Heart right ventricle (tissue), 16 donors: ENCODE measurements around the gene OTULINL. TPM values are rescaled to one million over a fixed set of nuclear protein-coding genes. Genes with fewer than 3 reads are reported as not detected.

Experiments used
- ATAC-seq, 8 donors: fragments of 200-7000 bp; cut with Tn5 transposase; one replicate each; pipeline ENCODE4 v1.9.1; 2020; ENCODE audit warnings: mild to moderate bottlenecking in 8 of 8, moderate library complexity in 8 of 8, moderate number of reproducible peaks in 1 of 8
- DNase-seq, 2 donors: peaks; one replicate each; pipeline ENCODE4 v3.0.0-alpha.2; 2020
- H3K27ac ChIP-seq, 10 donors: fragments of 200-600 bp; sonication (generic) in 2 of 10; one replicate each; pipeline versions ENCODE4 v1.5.0 to v1.8.0; 2020 to 2022; ENCODE audit warnings: mild to moderate bottlenecking in 3 of 10
- H3K27me3 ChIP-seq, 7 donors: fragments of 200-600 bp; one replicate each; pipeline ENCODE4 v1.8.0; 2021 to 2022; ENCODE audit warnings: mild to moderate bottlenecking in 2 of 7
- H3K36me3 ChIP-seq, 9 donors: fragments of 200-600 bp; sonication (generic) in 1 of 9; one replicate each; pipeline versions ENCODE4 v1.5.0 to v1.8.0; 2020 to 2022; ENCODE audit warnings: mild to moderate bottlenecking in 2 of 9
- H3K4me1 ChIP-seq, 9 donors: fragments of 200-600 bp; sonication (generic) in 1 of 9; one replicate each; pipeline versions ENCODE4 v1.5.0 to v1.8.0; 2020 to 2022; ENCODE audit warnings: mild to moderate bottlenecking in 4 of 9
- H3K4me3 ChIP-seq, 10 donors: fragments of 200-600 bp; sonication (generic) in 2 of 10; one replicate each; pipeline versions ENCODE4 v1.5.0 to v1.8.0; 2020 to 2022; ENCODE audit warnings: mild to moderate bottlenecking in 7 of 10, moderate library complexity in 2 of 10
- H3K9me3 ChIP-seq, 11 donors: fragments of 200-600 bp in 10 of 11; sonication (generic) in 2 of 11; one replicate each; pipeline versions ENCODE4 v1.5.0 to v1.8.0; 2013 to 2022; ENCODE audit warnings: mild to moderate bottlenecking in 2 of 11, control low read depth in 1 of 11, moderate library complexity in 1 of 11
- CTCF ChIP-seq, 9 donors: fragments of 200-600 bp; sonication (generic) in 2 of 9; IDR thresholded peaks; one replicate each; pipeline versions ENCODE4 v1.5.0 to v1.8.0; 2021 to 2022; ENCODE audit warnings: antibody characterized with exemption in 9 of 9, mild to moderate bottlenecking in 5 of 9, moderate library complexity in 1 of 9
- WGBS, 2 donors: extraction: QIAGEN DNeasy Blood & Tissue Kit; methylation state at CpG; one replicate each; pipeline ENCODE4 v1.1.7; 2013; ENCODE audit warnings: inconsistent platforms in 1 of 2; 5-methylcytosine and 5-hydroxymethylcytosine counted together
- intact Hi-C, 10 donors: fragments of 100-400 bp; cut with DNase I; formaldehyde crosslinking; loops; one replicate each; pipeline versions ENCODE4 v1.11.1 to v1.14.2; 2022
- polyA plus RNA-seq, 2 donors: library from polyadenylated mRNA; stranded (reverse); fragments of 200-250 nt; gene quantifications; one replicate each; pipeline ENCODE4 v1.2.3, GENCODE V29; 2013
- total RNA-seq, 10 donors: library from RNA; stranded (reverse); fragmentation: NEBNext Ultra II Directional in 3 of 10; extraction: Animal tissue kit (Norgen Biotek cat#: 25700) in 3 of 10; gene quantifications; one replicate each; pipeline versions ENCODE4 v1.2.1 to v1.2.4, GENCODE V29; 2021 to 2023
- donor health status: Arrhythmogenic right ventricular cardiomyopathy.
- donor health status: ischemic (EF 13 %, LVEDD 7.1; RV severe dilation, severe dysfunction).
- donor health status: healthy with polysubstance abuse.
- donor health status: DM: no; HTN: yes; CAD: no.
- donor health status: DM: no; HTN: no; CAD: no.
- donor health status: ischemic (EF 25% LVEDD 6.9; RV normal size, moderate dysfunction).
- donor health status: ischemic (EF 25% LVEDD 5.7; RV mildly dilated, moderate dysfunction).
- donor health status: healthy.
- donor health status: DM: yes; HTN: yes; CAD: no.
- donor health status: Ischemic cardiomyopathy.
- donor health status: ischemic (EF 35%, LVEDD 5.7; RV mildly dilated, moderate dysfunction).
- donor health status: nonischemic (EF 11% LVEDD 7.7; RV severe dilation, severe dysfunction).
- donor health status: DM: yes; HTN: yes; CAD: no.
- donor health status: PGD.
- donor health status: ischemic (EF 29% LVEDD 5.4; RV normal size, mild dysfunction).
- donor health status: nonischemic (EF 23%, LVEDD 6.1; RV moderate dilation, normal function).

The OTULINL gene
- total and polyA plus RNA-seq, 12 donors: 0.29 to 9.5 (median 1.3) TPM

DNA sequence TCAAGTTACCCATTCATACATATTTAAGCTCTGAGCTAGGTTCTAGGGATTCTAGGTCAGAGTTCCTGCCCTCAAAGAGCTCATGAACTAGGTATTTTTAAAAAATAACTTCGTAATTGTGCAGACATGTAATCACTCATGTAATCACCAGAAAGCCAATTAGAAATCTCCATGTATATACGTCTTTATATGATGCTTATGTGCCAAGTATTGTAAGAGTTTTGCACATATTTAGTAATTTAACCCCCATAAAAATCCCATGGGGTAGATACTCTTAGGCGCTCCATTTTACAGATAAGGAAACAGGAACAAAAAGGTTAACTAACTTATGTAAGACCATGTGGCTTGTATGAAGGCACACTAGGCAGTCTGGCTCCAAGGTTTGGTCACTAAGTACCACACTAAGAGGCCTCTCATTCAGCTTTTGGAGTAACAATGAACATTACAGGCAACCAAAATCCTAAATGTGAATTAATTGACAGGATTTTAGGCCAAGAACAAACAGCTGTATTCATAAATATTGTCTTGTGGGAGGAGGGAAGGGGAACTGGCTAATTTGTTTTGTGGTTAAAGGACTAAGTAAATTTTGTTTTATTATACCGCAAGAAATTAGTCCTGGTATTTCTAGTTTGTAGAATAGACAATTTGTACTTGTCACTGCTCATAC, 1.7 kb upstream of the OTULINL start:
- ATAC-seq (no peak), DNase-seq (no peak)
- H3K27me3 ChIP-seq: peaks cover 0 to 41% (median 23%) of the 10 kb centered on the region in 7 donors
- WGBS, 2 donors: 88 to 90% methylated on average over 4 of the region's 4 CpGs
- H3K36me3 ChIP-seq: no peaks in the 10 kb centered on the region
- peaks cover 0 to 50% (median 14%) of the 10 kb centered on the region in 9 donors for H3K4me1 ChIP-seq
- no peak overlapping the region for H3K27ac ChIP-seq
- H3K4me3 ChIP-seq: no peak overlapping the region
- intact Hi-C loops: loop anchor here in 1 of 10 donors (10.0 kb wide), 1 partner anchor 175 kb away; no protein-coding TSS in a partner anchor
- TF ChIP-seq CTCF (IDR thresholded peaks at IDR 0.05): no peak
- H3K9me3 ChIP-seq: no peaks in the 10 kb centered on the region

GRCh38 chr5:14580398-14581034, 1.1 kb upstream of the OTULINL start:
- DNase-seq (no peak), ATAC-seq (no peak)
- Histone ChIP-seq H3K27me3 (peaks cover 0 to 41% (median 23%) of the 10 kb centered on the region in 7 donors), H3K9me3 (no peaks in the 10 kb centered on the region), H3K27ac (no peak overlapping the region), H3K36me3 (no peaks in the 10 kb centered on the region), H3K4me1 (peaks cover 0 to 49% (median 14%) of the 10 kb centered on the region in 9 donors), H3K4me3 (no peak overlapping the region)
- 95 to 97% methylated on average over 6 of the region's 6 CpGs for WGBS, 2 donors
- intact Hi-C loops: loop anchor here in 1 of 10 donors (10.0 kb wide), 1 partner anchor 176 kb away; no protein-coding TSS in a partner anchor
- TF ChIP-seq CTCF (IDR thresholded peaks at IDR 0.05): no peak

- Histone ChIP-seq H3K4me3 (peak overlapping the region; percentile 60 to 84 (median 66)), H3K36me3 (no peaks in the 10 kb centered on the region), H3K9me3 (no peaks in the 10 kb centered on the region), H3K27ac (peak overlapping the region in 6 of 10 donors; percentile 22 to 94 (median 59)), H3K4me1 (peaks cover 0 to 64% (median 14%) of the 10 kb centered on the region in 9 donors), H3K27me3 (peaks cover 0 to 29% (median 17%) of the 10 kb centered on the region in 7 donors)
- DNase-seq (peak; percentile 13 to 58), ATAC-seq (peak; percentile 21 to 62 (median 43))
- intact Hi-C loops: loop anchor here in 1 of 10 donors (10.0 kb wide), 1 partner anchor 177 kb away; no protein-coding TSS in a partner anchor
- WGBS, 2 donors: 3 to 5% methylated on average over 86 of the region's 86 CpGs
- peak in 3 of 9 donors; percentile 6 to 29 (median 15) for TF ChIP-seq CTCF (IDR thresholded peaks at IDR 0.05)
Observed at GRCh38 chr5:14581891-14582796, 552 bp downstream of the OTULINL start.

- Histone ChIP-seq H3K9me3 (no peaks in the 10 kb centered on the region), H3K36me3 (no peaks in the 10 kb centered on the region), H3K27ac (peak overlapping the region in 1 of 10 donors; percentile 94), H3K27me3 (peaks cover 0 to 23% (median 11%) of the 10 kb centered on the region in 7 donors), H3K4me1 (peaks cover 0 to 70% (median 14%) of the 10 kb centered on the region in 9 donors), H3K4me3 (peak overlapping the region in 9 of 10 donors; percentile 60 to 84 (median 68))
- ATAC-seq (peak in 1 of 8 donors; percentile 16), DNase-seq (no peak)
- peak in 3 of 9 donors; percentile 8 to 13 (median 9) for TF ChIP-seq CTCF (IDR thresholded peaks at IDR 0.05)
- intact Hi-C loops: loop anchor here in 1 of 10 donors (10.0 kb wide), 1 partner anchor 178 kb away; no protein-coding TSS in a partner anchor
- WGBS, 2 donors: 37 to 42% methylated on average over 9 of the region's 9 CpGs
Observed at GRCh38 chr5:14582797-14583137, 1.2 kb downstream of the OTULINL start.
